Activated T-helper 1 cell treated with anti-CD3 and anti-CD28 coated beads, Interleukin-12 subunit alpha, Interleukin-12 subunit beta, Interleukin-2, Interleukin-4 antibody, amounts not matched to agents 30 ng/mL and 10 ng/mL and 1 ng/mL, durations not matched to agents 14 hours and 24 hours and 36 hours (primary cell): ENCODE measurements around the gene PPP1R12B. TPM values are rescaled to one million over a fixed set of nuclear protein-coding genes. Genes with fewer than 3 reads are reported as not detected.
"Not testable (repeated sequence)": the region's sequence is repeated elsewhere in the genome, so short reads cannot be mapped to it uniquely, and the experiment has no call there.

Experiments used
- DNase-seq: peaks from one replicate; pipeline ENCODE4 v3.0.0; 2021; ENCODE audit warnings: low spot score
- H3K27ac Mint-ChIP-seq: one replicate; pipeline ENCODE4 v1.8.0; 2021; ENCODE audit warnings: mild to moderate bottlenecking, mixed read lengths
- H3K27me3 Mint-ChIP-seq: one replicate; pipeline ENCODE4 v1.8.0; 2022; ENCODE audit warnings: mild to moderate bottlenecking, moderate library complexity, mixed read lengths; ENCODE audit not compliant: insufficient read depth
- H3K36me3 Mint-ChIP-seq: one replicate; pipeline ENCODE4 v1.8.0; 2021; ENCODE audit warnings: low read depth, mixed read lengths
- H3K4me1 Mint-ChIP-seq: one replicate; pipeline ENCODE4 v1.8.0; 2021; ENCODE audit warnings: low read depth, mixed read lengths
- H3K4me3 Mint-ChIP-seq: one replicate; pipeline ENCODE4 v1.8.0; 2021; ENCODE audit warnings: mild to moderate bottlenecking, moderate library complexity, mixed read lengths
- H3K9me3 Mint-ChIP-seq: one replicate; pipeline ENCODE4 v1.8.0; 2021; ENCODE audit warnings: mixed read lengths
- intact Hi-C: fragments of 100-400 bp; cut with micrococcal nuclease; formaldehyde crosslinking; loops from one replicate; pipeline ENCODE4 v1.15.1; 2024
- total RNA-seq: library from RNA; stranded (reverse); gene quantifications from 2 replicates; pipeline ENCODE4 v1.2.3, GENCODE V29; 2022

The PPP1R12B gene
- total RNA-seq, 1 donor from 2014 or later: 11.1 TPM

- Mint-ChIP-seq H3K9me3 (no peaks in the 10 kb centered on the region), H3K36me3 (no peaks in the 10 kb centered on the region), H3K4me1 (no peaks in the 10 kb centered on the region), H3K27me3 (peaks cover 34% of the 10 kb centered on the region), H3K27ac (no peak overlapping the region), H3K4me3 (no peak overlapping the region)
- intact Hi-C loops: no loop called here
- DNase-seq: no peak
Measured at GRCh38 chr1:202623075-202623474, 274.6 kb downstream of the PPP1R12B start.

GRCh38 chr1:202623476-202623875 is 275.0 kb downstream of the PPP1R12B start:
- H3K9me3 Mint-ChIP-seq, H3K36me3 Mint-ChIP-seq, DNase-seq, H3K4me3 Mint-ChIP-seq, H3K4me1 Mint-ChIP-seq, intact Hi-C loops, H3K27ac Mint-ChIP-seq: not testable (repeated sequence)
- peaks cover 34% of the 10 kb centered on the region for H3K27me3 Mint-ChIP-seq

- Mint-ChIP-seq H3K36me3 (no peaks in the 10 kb centered on the region), H3K4me3 (no peak overlapping the region), H3K27ac (no peak overlapping the region), H3K4me1 (peaks cover 9% of the 10 kb centered on the region), H3K27me3 (peaks cover 36% of the 10 kb centered on the region), H3K9me3 (no peaks in the 10 kb centered on the region)
- intact Hi-C loops: loop anchor here (2.0 kb wide), 2 partner anchors 53 to 159 kb away; no protein-coding TSS in a partner anchor
- DNase-seq: no peak
Measured at GRCh38 chr1:202624088-202624780, 275.7 kb downstream of the PPP1R12B start.

GRCh38 chr1:202624781-202625108 is 276.2 kb downstream of the PPP1R12B start:
- DNase-seq: no peak
- H3K9me3 Mint-ChIP-seq: no peaks in the 10 kb centered on the region
- peaks cover 37% of the 10 kb centered on the region for H3K27me3 Mint-ChIP-seq
- H3K27ac Mint-ChIP-seq: no peak overlapping the region
- intact Hi-C loops: loop anchor here (1.0 to 5.0 kb wide), 4 partner anchors 54 to 282 kb away; partner anchors contain the start of gene UBE2T
- H3K4me1 Mint-ChIP-seq: peaks cover 13% of the 10 kb centered on the region
- no peak overlapping the region for H3K4me3 Mint-ChIP-seq
- no peaks in the 10 kb centered on the region for H3K36me3 Mint-ChIP-seq

- Mint-ChIP-seq H3K4me1 (peaks cover 19% of the 10 kb centered on the region), H3K4me3 (no peak overlapping the region), H3K27ac (no peak overlapping the region), H3K36me3 (no peaks in the 10 kb centered on the region), H3K27me3 (peaks cover 36% of the 10 kb centered on the region), H3K9me3 (no peaks in the 10 kb centered on the region)
- intact Hi-C loops: loop anchor here (1.0 to 5.0 kb wide), 4 partner anchors 55 to 283 kb away; partner anchors contain the start of gene UBE2T
- DNase-seq: peak; percentile 44
Measured at GRCh38 chr1:202625416-202626360, 277.2 kb downstream of the PPP1R12B start.

- DNase-seq, H3K36me3 Mint-ChIP-seq, H3K4me3 Mint-ChIP-seq, H3K27ac Mint-ChIP-seq, H3K9me3 Mint-ChIP-seq: not testable (repeated sequence)
- intact Hi-C loops: loop anchor here (5.0 kb wide), 1 partner anchor 285 kb away; the partner anchor contains the start of gene UBE2T
- Mint-ChIP-seq H3K4me1 (peaks cover 19% of the 10 kb centered on the region), H3K27me3 (peaks cover 36% of the 10 kb centered on the region)
Measured at GRCh38 chr1:202627036-202627435, 278.5 kb downstream of the PPP1R12B start.

- intact Hi-C loops: loop anchor here (5.0 kb wide), 1 partner anchor 286 kb away; the partner anchor contains the start of gene UBE2T
- no peak overlapping the region for H3K4me3 Mint-ChIP-seq
Measured at GRCh38 chr1:202627841-202628565, 279.5 kb downstream of the PPP1R12B start.

GRCh38 chr1:202628646-202629215 is 280.2 kb downstream of the PPP1R12B start:
- Mint-ChIP-seq H3K4me3 (peak overlapping the region; percentile 59), H3K27me3 (peaks cover 41% of the 10 kb centered on the region), H3K27ac (no peak overlapping the region), H3K9me3 (no peaks in the 10 kb centered on the region), H3K4me1 (peaks cover 19% of the 10 kb centered on the region), H3K36me3 (no peaks in the 10 kb centered on the region)
- no peak for DNase-seq
- intact Hi-C loops: loop anchor here (5.0 kb wide), 1 partner anchor 286 kb away; the partner anchor contains the start of gene UBE2T

More at GRCh38 chr1:202627841-202628565, 279.5 kb downstream of the PPP1R12B start:
- H3K4me1 Mint-ChIP-seq: peaks cover 19% of the 10 kb centered on the region
- no peaks in the 10 kb centered on the region for H3K9me3 Mint-ChIP-seq
- peaks cover 41% of the 10 kb centered on the region for H3K27me3 Mint-ChIP-seq
- DNase-seq: no peak
- no peak overlapping the region for H3K27ac Mint-ChIP-seq
- H3K36me3 Mint-ChIP-seq: no peaks in the 10 kb centered on the region

- Mint-ChIP-seq H3K4me1 (peaks cover 19% of the 10 kb centered on the region), H3K27me3 (peaks cover 43% of the 10 kb centered on the region), H3K4me3 (peak overlapping the region; percentile 59), H3K27ac (peak overlapping the region; percentile 4)
- DNase-seq: peak; percentile 36
- H3K9me3 Mint-ChIP-seq, H3K36me3 Mint-ChIP-seq: not testable (repeated sequence)
- intact Hi-C loops: loop anchor here (5.0 kb wide), 1 partner anchor 287 kb away; the partner anchor contains the start of gene UBE2T
Measured at GRCh38 chr1:202629257-202629811, 280.8 kb downstream of the PPP1R12B start.

- H3K36me3 Mint-ChIP-seq, H3K9me3 Mint-ChIP-seq, H3K4me3 Mint-ChIP-seq, intact Hi-C loops, H3K27ac Mint-ChIP-seq, DNase-seq: not testable (repeated sequence)
- peaks cover 19% of the 10 kb centered on the region for H3K4me1 Mint-ChIP-seq
- H3K27me3 Mint-ChIP-seq: peaks cover 49% of the 10 kb centered on the region
Measured at GRCh38 chr1:202630096-202630495, 281.6 kb downstream of the PPP1R12B start.

GRCh38 chr1:202630541-202630940 is 282.0 kb downstream of the PPP1R12B start:
- intact Hi-C loops: no loop called here
- Mint-ChIP-seq H3K36me3 (no peaks in the 10 kb centered on the region), H3K27me3 (peaks cover 53% of the 10 kb centered on the region), H3K4me3 (no peak overlapping the region), H3K27ac (no peak overlapping the region), H3K9me3 (no peaks in the 10 kb centered on the region), H3K4me1 (peaks cover 19% of the 10 kb centered on the region)
- DNase-seq: no peak
